ENCODE data around the gene OARD1.
A peak's percentile ranks its signal among the peaks of the same experiment; 100 is the strongest.

Gene OARD1

DNA sequence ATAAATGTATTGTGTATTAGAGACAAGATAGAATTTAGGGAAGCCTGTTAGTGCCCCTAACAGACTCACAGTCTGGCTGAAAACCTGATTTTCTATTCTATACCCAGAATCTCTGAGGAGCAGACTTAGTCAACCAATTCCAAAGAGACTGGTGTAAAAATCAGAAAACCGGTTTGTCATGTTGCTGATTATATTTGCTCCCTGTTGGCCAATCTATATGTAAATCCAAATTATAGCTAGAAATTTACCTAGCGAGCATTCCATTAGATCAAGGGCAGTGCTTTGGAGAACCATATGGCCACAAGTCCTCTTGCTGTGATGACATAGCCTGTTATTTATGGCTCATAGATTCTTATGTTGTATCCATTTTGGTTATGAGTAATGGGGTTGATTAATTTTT, 5.4 kb upstream of the OARD1 start:
- Histone ChIP-seq H3K36me3 (ENCODE audit: control insufficient read depth in 2 of 2, insufficient read depth in 1 of 2, low read length in 2 of 2) (peaks cover 18 to 35% of the 10 kb centered on the region in 2 experiments), H3K9me3 (ENCODE audit: control insufficient read depth, insufficient read depth, low read depth, low read length) (no peaks in the 10 kb centered on the region), H3K27ac (ENCODE audit: extremely low read depth, low read depth, low read length) (no peak overlapping the region), H3K4me3 (ENCODE audit: low read depth, low read length) (no peak overlapping the region), H3K4me1 (ENCODE audit: control insufficient read depth, insufficient read depth, low read length) (0 out of 2 replicates have a peak, but pooled peaks cover 2% of the 10 kb centered on the region)
- CTCF ChIA-PET = interaction anchor here (1.3 to 1.5 kb wide), 2 partner anchors 15 to 229 kb away, joined by 3 read pairs; no protein-coding TSS in a partner anchor
- POLR2A ChIA-PET = no interaction called here
- TF ChIP-seq ZNF830 (tag by site-specific recombination; IDR thresholded peaks at IDR 0.05; ENCODE audit: low read depth) (no peak), ZNF19 (tag by site-specific recombination; IDR thresholded peaks at IDR 0.05; ENCODE audit: low read depth) (no peak), ZNF747 (tag by site-specific recombination; IDR thresholded peaks at IDR 0.05) (no peak), SETDB1 (IDR thresholded peaks at IDR 0.05; ENCODE audit: insufficient read length, low read length) (no peak)
- TF ChIP-seq, protein P1, sequence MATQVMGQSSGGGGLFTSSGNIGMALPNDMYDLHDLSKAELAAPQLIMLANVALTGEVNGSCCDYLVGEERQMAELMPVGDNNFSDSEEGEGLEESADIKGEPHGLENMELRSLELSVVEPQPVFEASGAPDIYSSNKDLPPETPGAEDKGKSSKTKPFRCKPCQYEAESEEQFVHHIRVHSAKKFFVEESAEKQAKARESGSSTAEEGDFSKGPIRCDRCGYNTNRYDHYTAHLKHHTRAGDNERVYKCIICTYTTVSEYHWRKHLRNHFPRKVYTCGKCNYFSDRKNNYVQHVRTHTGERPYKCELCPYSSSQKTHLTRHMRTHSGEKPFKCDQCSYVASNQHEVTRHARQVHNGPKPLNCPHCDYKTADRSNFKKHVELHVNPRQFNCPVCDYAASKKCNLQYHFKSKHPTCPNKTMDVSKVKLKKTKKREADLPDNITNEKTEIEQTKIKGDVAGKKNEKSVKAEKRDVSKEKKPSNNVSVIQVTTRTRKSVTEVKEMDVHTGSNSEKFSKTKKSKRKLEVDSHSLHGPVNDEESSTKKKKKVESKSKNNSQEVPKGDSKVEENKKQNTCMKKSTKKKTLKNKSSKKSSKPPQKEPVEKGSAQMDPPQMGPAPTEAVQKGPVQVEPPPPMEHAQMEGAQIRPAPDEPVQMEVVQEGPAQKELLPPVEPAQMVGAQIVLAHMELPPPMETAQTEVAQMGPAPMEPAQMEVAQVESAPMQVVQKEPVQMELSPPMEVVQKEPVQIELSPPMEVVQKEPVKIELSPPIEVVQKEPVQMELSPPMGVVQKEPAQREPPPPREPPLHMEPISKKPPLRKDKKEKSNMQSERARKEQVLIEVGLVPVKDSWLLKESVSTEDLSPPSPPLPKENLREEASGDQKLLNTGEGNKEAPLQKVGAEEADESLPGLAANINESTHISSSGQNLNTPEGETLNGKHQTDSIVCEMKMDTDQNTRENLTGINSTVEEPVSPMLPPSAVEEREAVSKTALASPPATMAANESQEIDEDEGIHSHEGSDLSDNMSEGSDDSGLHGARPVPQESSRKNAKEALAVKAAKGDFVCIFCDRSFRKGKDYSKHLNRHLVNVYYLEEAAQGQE (tag by site-specific recombination; IDR thresholded peaks at IDR 0.05) = no peak
- TF ChIP-seq, protein P2, sequence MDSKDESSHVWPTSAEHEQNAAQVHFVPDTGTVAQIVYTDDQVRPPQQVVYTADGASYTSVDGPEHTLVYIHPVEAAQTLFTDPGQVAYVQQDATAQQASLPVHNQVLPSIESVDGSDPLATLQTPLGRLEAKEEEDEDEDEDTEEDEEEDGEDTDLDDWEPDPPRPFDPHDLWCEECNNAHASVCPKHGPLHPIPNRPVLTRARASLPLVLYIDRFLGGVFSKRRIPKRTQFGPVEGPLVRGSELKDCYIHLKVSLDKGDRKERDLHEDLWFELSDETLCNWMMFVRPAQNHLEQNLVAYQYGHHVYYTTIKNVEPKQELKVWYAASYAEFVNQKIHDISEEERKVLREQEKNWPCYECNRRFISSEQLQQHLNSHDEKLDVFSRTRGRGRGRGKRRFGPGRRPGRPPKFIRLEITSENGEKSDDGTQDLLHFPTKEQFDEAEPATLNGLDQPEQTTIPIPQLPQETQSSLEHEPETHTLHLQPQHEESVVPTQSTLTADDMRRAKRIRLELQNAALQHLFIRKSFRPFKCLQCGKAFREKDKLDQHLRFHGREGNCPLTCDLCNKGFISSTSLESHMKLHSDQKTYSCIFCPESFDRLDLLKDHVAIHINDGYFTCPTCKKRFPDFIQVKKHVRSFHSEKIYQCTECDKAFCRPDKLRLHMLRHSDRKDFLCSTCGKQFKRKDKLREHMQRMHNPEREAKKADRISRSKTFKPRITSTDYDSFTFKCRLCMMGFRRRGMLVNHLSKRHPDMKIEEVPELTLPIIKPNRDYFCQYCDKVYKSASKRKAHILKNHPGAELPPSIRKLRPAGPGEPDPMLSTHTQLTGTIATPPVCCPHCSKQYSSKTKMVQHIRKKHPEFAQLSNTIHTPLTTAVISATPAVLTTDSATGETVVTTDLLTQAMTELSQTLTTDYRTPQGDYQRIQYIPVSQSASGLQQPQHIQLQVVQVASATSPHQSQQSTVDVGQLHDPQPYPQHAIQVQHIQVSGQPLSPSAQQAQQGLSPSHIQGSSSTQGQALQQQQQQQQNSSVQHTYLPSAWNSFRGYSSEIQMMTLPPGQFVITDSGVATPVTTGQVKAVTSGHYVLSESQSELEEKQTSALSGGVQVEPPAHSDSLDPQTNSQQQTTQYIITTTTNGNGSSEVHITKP (tag by site-specific recombination; IDR thresholded peaks at IDR 0.05) = no peak

DNA sequence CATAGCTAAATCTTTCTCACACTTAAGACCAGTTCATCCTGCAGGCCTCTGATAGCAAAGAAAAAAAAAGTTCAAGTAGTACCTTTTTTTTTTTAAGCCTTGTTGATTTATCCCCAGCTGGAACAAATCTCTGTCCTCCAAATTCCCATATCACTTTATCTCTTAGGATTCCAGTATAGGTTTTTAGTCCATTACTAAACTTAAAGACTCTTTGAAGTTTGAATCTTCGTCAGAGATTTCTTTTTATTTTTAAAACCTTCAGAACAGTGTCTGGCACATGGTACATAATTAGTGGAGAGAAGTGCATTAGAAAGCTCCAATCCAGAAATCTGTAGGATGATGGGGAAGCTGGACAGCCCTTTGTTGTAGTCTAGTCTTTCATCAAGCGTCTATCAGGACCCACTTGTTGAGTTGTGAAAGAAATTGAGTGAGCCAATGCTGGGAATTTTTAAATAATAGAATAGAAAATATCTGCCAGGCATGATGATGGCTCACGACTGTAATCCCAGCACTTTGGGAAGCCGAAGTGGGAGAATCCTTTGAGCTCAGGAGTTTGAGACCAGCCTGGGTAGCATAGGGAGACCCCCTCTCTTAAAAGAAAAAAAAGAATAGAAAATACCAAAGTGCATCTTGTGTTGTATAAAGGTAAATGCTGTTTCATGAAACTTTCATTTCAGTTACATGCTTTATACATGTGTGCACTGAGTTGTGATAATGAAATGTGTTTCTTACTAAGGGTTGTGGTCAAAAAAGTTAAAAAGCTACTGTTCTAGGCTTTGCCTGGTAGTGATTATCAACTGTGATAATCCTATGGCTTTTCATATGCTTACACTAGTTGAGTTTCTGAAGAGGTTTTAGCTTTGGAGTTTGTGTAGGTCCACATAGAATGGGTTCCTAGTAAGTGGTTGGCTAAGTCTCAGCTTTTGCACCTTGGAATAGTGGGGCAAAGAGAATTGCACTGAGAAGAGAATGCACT, 3.8 kb upstream of the OARD1 start:
- no peak overlapping the region for H3K4me3 ChIP-seq (ENCODE audit: low read depth, low read length)
- H3K36me3 ChIP-seq (ENCODE audit: control insufficient read depth in 2 of 2, insufficient read depth in 1 of 2, low read length in 2 of 2) = peaks cover 15 to 24% of the 10 kb centered on the region in 2 experiments
- no peaks in the 10 kb centered on the region for H3K9me3 ChIP-seq (ENCODE audit: control insufficient read depth, insufficient read depth, low read depth, low read length)
- ChIA-PET CTCF (interaction anchor here (0.6 to 2.4 kb wide), 11 partner anchors 9 to 747 kb away, joined by 3 to 12 read pairs (median 4); no protein-coding TSS in a partner anchor), POLR2A (interaction anchor here (0.6 to 1.5 kb wide), 2 partner anchors 78 to 245 kb away, joined by 4 to 6 read pairs; no protein-coding TSS in a partner anchor)
- peak; percentile 82 for TF ChIP-seq SCRT2 (tag by site-specific recombination; IDR thresholded peaks at IDR 0.05)
- TF ChIP-seq ZNF350 (tag by site-specific recombination; IDR thresholded peaks at IDR 0.05) = no peak
- 0 out of 2 replicates have a peak, but pooled peaks cover 2% of the 10 kb centered on the region for H3K4me1 ChIP-seq (ENCODE audit: control insufficient read depth, insufficient read depth, low read length)
- no peak overlapping the region for H3K27ac ChIP-seq (ENCODE audit: extremely low read depth, low read depth, low read length)

DNA sequence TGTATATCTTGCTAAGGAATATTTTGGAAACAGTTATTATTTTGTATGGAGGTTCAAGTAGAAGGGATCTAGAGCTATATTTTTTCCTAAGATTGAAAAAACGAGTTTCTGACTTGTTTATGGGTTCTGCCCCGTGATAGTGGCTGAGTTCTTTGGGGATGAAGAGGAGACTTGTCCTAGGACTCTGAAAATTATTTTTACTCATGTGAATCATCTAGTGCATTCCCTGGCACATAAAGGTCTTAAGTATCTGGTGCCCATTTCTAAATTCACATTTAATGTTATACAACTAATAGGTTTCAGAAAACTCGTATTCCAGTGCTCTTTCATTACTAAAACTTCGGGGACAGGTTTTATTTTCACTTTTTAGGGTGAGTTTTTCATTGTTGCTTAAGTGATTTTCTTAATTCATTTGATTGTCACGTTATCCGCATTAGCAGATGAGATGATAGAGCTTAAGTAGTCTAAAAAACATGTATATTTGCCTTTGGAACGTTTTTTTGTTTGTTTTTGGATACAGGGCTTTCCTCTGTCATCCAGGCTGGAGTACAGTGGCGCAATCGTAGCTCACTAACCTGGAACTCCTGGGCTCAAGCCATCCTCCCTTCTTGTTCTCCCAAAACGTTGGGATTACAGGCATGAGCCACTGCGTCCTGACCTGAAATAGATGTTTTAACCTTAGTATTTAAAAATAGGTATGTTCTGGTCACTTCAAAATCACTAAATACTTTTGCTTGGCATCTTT, 2.7 kb upstream of the OARD1 start:
- CTCF ChIA-PET = interaction anchor here (0.6 to 2.4 kb wide), 9 partner anchors 8 to 245 kb away, joined by 3 to 12 read pairs (median 3); no protein-coding TSS in a partner anchor
- H3K9me3 ChIP-seq (ENCODE audit: control insufficient read depth, insufficient read depth, low read depth, low read length) = no peaks in the 10 kb centered on the region
- H3K4me1 ChIP-seq (ENCODE audit: control insufficient read depth, insufficient read depth, low read length) = 0 out of 2 replicates have a peak, but pooled peaks cover 2% of the 10 kb centered on the region
- peak overlapping the region; percentile 94; the same call in 1 of the 2 replicates for H3K27ac ChIP-seq (ENCODE audit: extremely low read depth, low read depth, low read length)
- POLR2A ChIA-PET = interaction anchor here (1.5 kb wide), 1 partner anchor 246 kb away, joined by 6 read pairs; no protein-coding TSS in a partner anchor
- peaks cover 8 to 14% of the 10 kb centered on the region in 2 experiments; a peak in 2 of 3 replicates for H3K36me3 ChIP-seq (ENCODE audit: control insufficient read depth in 2 of 2, insufficient read depth in 1 of 2, low read length in 2 of 2)
- H3K4me3 ChIP-seq (ENCODE audit: low read depth, low read length) = no peak overlapping the region
- TF ChIP-seq ZNF211 (tag by site-specific recombination; IDR thresholded peaks at IDR 0.05; ENCODE audit: low read depth) (no peak), OVOL3 (tag by site-specific recombination; IDR thresholded peaks at IDR 0.05) (no peak), ZNF133 (tag by site-specific recombination; IDR thresholded peaks at IDR 0.05) (no peak), ZNF76 (tag by site-specific recombination; IDR thresholded peaks at IDR 0.05; ENCODE audit: borderline replicate concordance, low read depth) (no peak)
- TF ChIP-seq, protein P2 (tag by site-specific recombination; IDR thresholded peaks at IDR 0.05) = 0 out of 2 replicates have a peak, but pooled peaks have one; percentile 8
- TF ChIP-seq, protein P3, sequence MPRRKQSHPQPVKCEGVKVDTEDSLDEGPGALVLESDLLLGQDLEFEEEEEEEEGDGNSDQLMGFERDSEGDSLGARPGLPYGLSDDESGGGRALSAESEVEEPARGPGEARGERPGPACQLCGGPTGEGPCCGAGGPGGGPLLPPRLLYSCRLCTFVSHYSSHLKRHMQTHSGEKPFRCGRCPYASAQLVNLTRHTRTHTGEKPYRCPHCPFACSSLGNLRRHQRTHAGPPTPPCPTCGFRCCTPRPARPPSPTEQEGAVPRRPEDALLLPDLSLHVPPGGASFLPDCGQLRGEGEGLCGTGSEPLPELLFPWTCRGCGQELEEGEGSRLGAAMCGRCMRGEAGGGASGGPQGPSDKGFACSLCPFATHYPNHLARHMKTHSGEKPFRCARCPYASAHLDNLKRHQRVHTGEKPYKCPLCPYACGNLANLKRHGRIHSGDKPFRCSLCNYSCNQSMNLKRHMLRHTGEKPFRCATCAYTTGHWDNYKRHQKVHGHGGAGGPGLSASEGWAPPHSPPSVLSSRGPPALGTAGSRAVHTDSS (tag by site-specific recombination; IDR thresholded peaks at IDR 0.05) = 0 out of 2 replicates have a peak, but pooled peaks have one; percentile 8

Data from HEK293 (cell line).